Neuronal stem cell (in vitro differentiated cells): ENCODE results near the gene NBPF3.

ENCODE experiments used
- DNase-seq: peaks from one replicate; pipeline ENCODE4 v3.0.0-alpha.2; 2013; ENCODE audit warnings: low spot score
- H2AFZ ChIP-seq: one replicate; pipeline ENCODE4 v1.6.1; 2013; ENCODE audit warnings: mild to moderate bottlenecking, low read length, inconsistent platforms
- H2AK5ac ChIP-seq: 2 replicates; pipeline ENCODE4 v1.6.1; 2013; ENCODE audit warnings: low read depth, mild to moderate bottlenecking, inconsistent platforms, low read length, moderate library complexity, mixed read lengths
- H2BK120ac ChIP-seq: 2 replicates; pipeline ENCODE4 v1.6.1; 2013; ENCODE audit warnings: low read depth, mild to moderate bottlenecking, inconsistent platforms, low read length, moderate library complexity, mixed read lengths
- H2BK12ac ChIP-seq: one replicate; pipeline ENCODE4 v1.6.1; 2013; ENCODE audit warnings: low read length, inconsistent platforms
- H2BK15ac ChIP-seq: 2 replicates; pipeline ENCODE4 v1.6.1; 2013; ENCODE audit warnings: mild to moderate bottlenecking, low read length, inconsistent platforms, mixed read lengths
- H2BK5ac ChIP-seq: one replicate; pipeline ENCODE4 v1.6.1; 2013; ENCODE audit warnings: inconsistent platforms, mild to moderate bottlenecking, low read length, moderate library complexity
- H3K14ac ChIP-seq: one replicate; pipeline ENCODE4 v1.6.1; 2013; ENCODE audit warnings: low read length, inconsistent platforms
- H3K18ac ChIP-seq: 2 replicates; pipeline ENCODE4 v1.6.1; 2013; ENCODE audit warnings: low read length, inconsistent platforms
- H3K23ac ChIP-seq: 2 replicates; pipeline ENCODE4 v1.6.1; 2013; ENCODE audit warnings: low read depth, mild to moderate bottlenecking, mixed read lengths, low read length, inconsistent platforms; ENCODE audit not compliant: poor library complexity
- H3K27ac ChIP-seq: replicated peaks from 3 replicates; pipeline ENCODE4 v1.5.1; 2013; ENCODE audit warnings: low read length, inconsistent platforms
- H3K27me3 ChIP-seq, 3 experiments: 2 replicates each; pipeline ENCODE4 v1.6.1; 2013; ENCODE audit warnings: low read length in 3 of 3, mild to moderate bottlenecking in 2 of 3, inconsistent platforms in 1 of 3, low read depth in 1 of 3, mixed read lengths in 1 of 3, moderate library complexity in 1 of 3; ENCODE audit not compliant: control insufficient read depth in 3 of 3, insufficient read depth in 3 of 3
- H3K36me3 ChIP-seq, 2 donors: replicated peaks in 1 of 2; 2 replicates each; pipeline ENCODE4 v1.6.1; 2013; ENCODE audit warnings: low read length in 2 of 2; ENCODE audit not compliant: control insufficient read depth in 2 of 2, insufficient read depth in 2 of 2
- H3K4ac ChIP-seq: 2 replicates; pipeline ENCODE4 v1.6.1; 2013; ENCODE audit warnings: inconsistent platforms, mild to moderate bottlenecking, low read length, moderate library complexity
- H3K4me1 ChIP-seq, 2 donors: 1 replicate in 1 of 2; 2 replicates in 1 of 2; pipeline ENCODE4 v1.6.1; 2013; ENCODE audit warnings: low read length in 2 of 2, low read depth in 1 of 2; ENCODE audit not compliant: control insufficient read depth in 2 of 2, insufficient read depth in 1 of 2
- H3K4me2 ChIP-seq: one replicate; pipeline ENCODE4 v1.6.1; 2013; ENCODE audit warnings: mild to moderate bottlenecking, low read length, inconsistent platforms; ENCODE audit not compliant: insufficient read depth, poor library complexity, severe bottlenecking
- H3K4me3 ChIP-seq, 2 donors: 2 replicates each; pipeline ENCODE4 v1.5.1; 2013; ENCODE audit warnings: low read length in 2 of 2, mild to moderate bottlenecking in 2 of 2, inconsistent platforms in 1 of 2, moderate library complexity in 1 of 2
- H3K79me1 ChIP-seq: one replicate; pipeline ENCODE4 v1.6.1; 2013; ENCODE audit warnings: low read depth, mild to moderate bottlenecking, inconsistent platforms, low read length, moderate library complexity
- H3K9ac ChIP-seq: one replicate; pipeline ENCODE4 v1.6.1; 2013; ENCODE audit warnings: mild to moderate bottlenecking, low read depth, low read length, inconsistent platforms; ENCODE audit not compliant: poor library complexity
- H3K9me3 ChIP-seq, 2 donors: replicated peaks in 1 of 2; 2 replicates each; pipeline versions ENCODE3 to v1.6.1; 2013; ENCODE audit warnings: low read length in 2 of 2, mild to moderate bottlenecking in 2 of 2, inconsistent platforms in 1 of 2, low read depth in 1 of 2, mixed read lengths in 1 of 2, moderate library complexity in 1 of 2; ENCODE audit not compliant: control insufficient read depth in 2 of 2, insufficient read depth in 1 of 2
- H4K8ac ChIP-seq: one replicate; pipeline ENCODE4 v1.6.1; 2013; ENCODE audit warnings: low read depth, mild to moderate bottlenecking, inconsistent platforms, low read length, moderate library complexity
- H4K91ac ChIP-seq: one replicate; pipeline ENCODE4 v1.6.1; 2013; ENCODE audit warnings: low read length, low read depth, mild to moderate bottlenecking, inconsistent platforms; ENCODE audit not compliant: poor library complexity
- WGBS, 2 donors: extraction: QIAGEN DNeasy Blood & Tissue Kit; methylation state at CpG; one replicate each; pipeline ENCODE4 v1.1.7; 2013; ENCODE audit warnings: missing lambda C conversion rate in 2 of 2, mixed read lengths in 1 of 2; ENCODE audit not compliant: insufficient read length in 2 of 2, insufficient replicate concordance in 1 of 2; ENCODE audit errors: extremely low coverage in 2 of 2; 5-methylcytosine and 5-hydroxymethylcytosine counted together

Gene NBPF3

DNA sequence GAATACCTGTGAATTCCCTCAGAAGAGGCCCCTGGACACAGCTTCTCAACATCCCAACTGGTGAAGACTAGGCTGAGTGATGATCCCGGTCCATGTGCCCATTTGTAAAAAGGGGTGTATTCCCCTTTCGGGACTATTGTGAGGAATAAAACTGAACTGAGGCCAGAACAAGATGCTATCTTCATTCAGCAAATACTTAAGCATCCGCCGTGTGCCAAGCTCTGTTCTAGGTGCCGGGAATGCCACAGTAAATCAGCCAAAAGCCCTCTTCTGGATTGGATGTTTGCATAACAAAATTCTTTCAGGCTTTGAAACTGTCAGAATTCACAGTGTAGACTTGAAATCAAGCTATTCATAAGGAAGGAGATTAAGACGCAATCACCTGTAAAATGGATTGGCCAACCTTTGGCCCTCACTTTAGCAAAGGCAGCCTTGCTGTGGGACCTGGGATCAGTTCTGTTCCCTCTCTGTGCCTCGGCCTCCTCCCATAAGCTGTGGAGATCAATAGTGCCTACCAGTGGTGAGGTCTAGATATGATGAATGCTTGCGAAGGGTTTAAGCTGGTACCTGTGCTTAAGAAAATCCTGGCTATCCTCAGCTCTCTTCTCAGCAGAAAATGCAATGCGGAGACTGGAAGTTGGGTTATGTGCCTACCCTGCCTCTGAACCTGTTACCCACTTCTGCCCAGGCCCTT, 71.1 kb downstream of the NBPF3 start:
- Histone ChIP-seq H3K18ac (peak overlapping the region; percentile 90), H3K4me3 (no peak overlapping the region), H2BK12ac (peak overlapping the region; percentile 8), H3K4me2 (peak overlapping the region; percentile 95), H2BK120ac (no peak overlapping the region), H2BK5ac (no peak overlapping the region), H2AFZ (no peak overlapping the region), H3K4me1 (peaks cover 13 to 22% of the 10 kb centered on the region in 2 donors), H2AK5ac (peak overlapping the region; percentile 12), H2BK15ac (peak overlapping the region; percentile 32), H3K9me3 (no peaks in the 10 kb centered on the region), H3K27me3 (peaks cover 0 to 24% (median 4%) of the 10 kb centered on the region in 3 experiments), H4K91ac (no peak overlapping the region), H4K8ac (no peak overlapping the region), H3K79me1 (peaks cover 12% of the 10 kb centered on the region), H3K27ac (peak overlapping the region; percentile 56), H3K4ac (no peak overlapping the region), H3K14ac (no peak overlapping the region), H3K36me3 (peaks cover 0 to 3% of the 10 kb centered on the region in 2 donors), H3K9ac (no peak overlapping the region), H3K23ac (peak overlapping the region; percentile 1)
- no peak for DNase-seq
- WGBS, 2 donors, result no CpG with 5 or more reads among the region's 9 CpGs

DNA sequence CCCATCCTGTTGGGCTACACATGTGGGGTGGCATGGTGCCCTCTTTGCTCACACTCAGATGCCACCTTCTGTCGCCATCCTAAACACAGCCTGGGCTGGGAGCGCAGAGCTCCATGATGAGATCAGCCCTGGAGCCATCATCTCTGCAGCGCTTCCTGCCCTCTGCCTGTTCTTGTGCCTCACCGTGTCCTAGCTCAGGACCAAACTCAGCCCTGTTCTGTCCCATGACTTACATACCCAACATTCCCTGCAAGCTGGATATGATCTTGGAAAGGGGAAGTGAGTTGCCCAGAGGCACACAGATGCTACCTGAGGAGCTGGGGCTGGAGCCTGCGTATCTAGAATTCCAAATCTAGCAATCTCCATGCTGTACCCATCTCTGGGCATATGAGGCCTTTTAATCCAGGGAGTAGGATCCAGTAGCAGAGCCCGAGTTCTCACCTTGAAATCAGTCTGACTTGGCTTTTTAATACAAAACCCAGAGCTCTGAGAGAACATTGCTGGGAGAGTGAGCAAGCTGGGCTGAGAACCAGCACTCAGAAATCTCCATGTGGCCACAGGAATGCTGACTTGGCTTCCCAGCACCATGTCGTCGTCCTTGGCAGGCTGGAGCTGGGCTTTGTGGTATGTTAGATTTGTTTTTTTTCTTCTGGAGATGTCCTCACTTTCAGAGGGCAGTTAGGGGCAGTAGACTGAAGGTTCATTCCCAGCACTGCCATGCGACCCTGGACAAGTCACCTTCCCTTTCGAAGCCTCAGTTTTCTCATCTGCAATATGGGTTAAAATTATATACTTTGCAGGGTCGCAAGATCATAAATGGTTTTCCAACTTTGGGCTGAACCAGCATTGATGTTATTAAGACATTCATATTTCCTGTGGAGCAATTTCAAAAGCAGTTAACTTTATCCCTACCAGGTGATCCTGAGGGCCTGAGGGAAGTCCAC, 71.9 kb downstream of the NBPF3 start:
- Histone ChIP-seq H3K14ac (no peak overlapping the region), H3K79me1 (peaks cover 12% of the 10 kb centered on the region), H2BK15ac (no peak overlapping the region), H3K27ac (no peak overlapping the region), H2BK120ac (no peak overlapping the region), H3K4me1 (peaks cover 13 to 22% of the 10 kb centered on the region in 2 donors), H4K91ac (no peak overlapping the region), H2AK5ac (no peak overlapping the region), H3K9me3 (no peaks in the 10 kb centered on the region), H2BK12ac (peak overlapping the region; percentile 8), H3K4me2 (no peak overlapping the region), H3K36me3 (peaks cover 0 to 5% of the 10 kb centered on the region in 2 donors), H3K27me3 (peaks cover 0 to 22% (median 4%) of the 10 kb centered on the region in 3 experiments), H2BK5ac (no peak overlapping the region), H3K4me3 (no peak overlapping the region), H3K23ac (peak overlapping the region; percentile 1), H2AFZ (no peak overlapping the region), H3K9ac (no peak overlapping the region), H3K18ac (peak overlapping the region; percentile 22), H4K8ac (no peak overlapping the region), H3K4ac (no peak overlapping the region)
- DNase-seq, result no peak
- WGBS, 2 donors, result no CpG with 5 or more reads among the region's 11 CpGs

DNA sequence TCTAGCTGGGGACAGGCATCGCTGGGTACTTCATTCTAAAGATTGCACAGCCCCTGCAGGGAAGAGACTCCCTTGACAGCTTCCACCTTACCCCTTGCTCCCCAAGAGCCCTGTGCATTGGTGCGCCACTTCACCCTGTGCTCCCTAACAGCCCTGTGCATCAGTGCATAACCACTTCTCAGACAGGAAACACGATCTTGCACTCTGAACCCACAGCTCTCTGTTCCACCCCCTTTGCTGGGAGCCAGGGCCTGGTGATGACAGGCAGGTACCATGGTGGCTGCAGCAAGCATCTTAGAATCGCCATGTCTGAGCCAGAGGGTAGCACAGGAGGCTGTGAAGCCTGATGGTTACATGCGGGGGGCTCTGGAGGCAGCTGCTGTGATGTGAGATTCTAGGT, 74.3 kb downstream of the NBPF3 start:
- peaks cover 0 to 3% (median 0%) of the 10 kb centered on the region in 3 experiments for H3K27me3 ChIP-seq
- peaks cover 17% of the 10 kb centered on the region for H3K79me1 ChIP-seq
- H4K91ac ChIP-seq, result no peak overlapping the region
- H3K4ac ChIP-seq, result no peak overlapping the region
- H2AFZ ChIP-seq, result no peak overlapping the region
- H3K27ac ChIP-seq, result no peak overlapping the region
- H2AK5ac ChIP-seq, result no peak overlapping the region
- H2BK5ac ChIP-seq, result peak overlapping the region; percentile 49
- H2BK120ac ChIP-seq, result no peak overlapping the region
- no CpG with 5 or more reads among the region's 5 CpGs for WGBS, 2 donors
- no peak overlapping the region for H2BK15ac ChIP-seq
- H3K4me2 ChIP-seq, result no peak overlapping the region
- DNase-seq, result no peak
- H3K9me3 ChIP-seq, result no peaks in the 10 kb centered on the region
- peak overlapping the region; percentile 15 for H3K18ac ChIP-seq
- H3K4me1 ChIP-seq, result peaks cover 18 to 24% of the 10 kb centered on the region in 2 donors
- peaks cover 0 to 5% of the 10 kb centered on the region in 2 donors for H3K36me3 ChIP-seq
- no peak overlapping the region for H2BK12ac ChIP-seq
- no peak overlapping the region for H3K14ac ChIP-seq
- no peak overlapping the region for H3K9ac ChIP-seq
- peak overlapping the region; percentile 32 for H3K23ac ChIP-seq
- H3K4me3 ChIP-seq, result no peak overlapping the region
- H4K8ac ChIP-seq, result no peak overlapping the region

DNA sequence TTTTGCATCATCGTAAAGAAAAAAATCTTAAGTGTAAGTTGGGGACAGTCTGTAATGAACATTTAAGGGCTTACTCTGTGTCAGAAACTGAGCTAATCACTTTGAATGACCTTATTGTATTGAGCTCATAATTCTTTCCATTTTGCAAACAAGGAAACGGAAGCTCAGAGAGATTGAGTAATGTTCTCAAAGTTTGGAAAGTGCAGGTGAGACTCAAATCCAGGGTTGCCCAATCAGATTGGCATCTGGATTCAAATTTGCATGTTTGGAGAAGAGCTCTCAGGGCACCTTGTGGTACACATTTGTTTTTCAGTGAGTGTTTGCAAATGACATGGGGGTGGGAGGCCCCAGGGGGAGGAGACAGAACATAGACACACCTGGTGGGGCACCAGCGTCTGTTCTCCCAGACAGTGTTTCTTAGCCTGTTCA, 77.2 kb downstream of the NBPF3 start:
- Histone ChIP-seq H3K23ac (no peak overlapping the region), H3K27ac (no peak overlapping the region), H3K79me1 (peaks cover 13% of the 10 kb centered on the region), H3K4ac (no peak overlapping the region), H3K9me3 (no peaks in the 10 kb centered on the region), H2AFZ (no peak overlapping the region), H4K91ac (no peak overlapping the region), H3K4me1 (peaks cover 4 to 12% of the 10 kb centered on the region in 2 donors), H3K4me3 (no peak overlapping the region), H2AK5ac (no peak overlapping the region), H2BK5ac (no peak overlapping the region), H2BK120ac (no peak overlapping the region), H3K36me3 (peaks cover 0 to 2% of the 10 kb centered on the region in 2 donors), H3K18ac (no peak overlapping the region), H3K27me3 (no peaks in the 10 kb centered on the region), H3K9ac (no peak overlapping the region), H3K14ac (no peak overlapping the region), H3K4me2 (no peak overlapping the region), H4K8ac (no peak overlapping the region), H2BK15ac (no peak overlapping the region), H2BK12ac (no peak overlapping the region)
- no peak for DNase-seq
- no CpG with 5 or more reads among the region's 3 CpGs for WGBS, 2 donors
